ENCODE data around the gene APLP1. TPM values are rescaled to one million over a fixed set of nuclear protein-coding genes. Genes with fewer than 3 reads are reported as not detected.
"Not testable (repeated sequence)": the region's sequence is repeated elsewhere in the genome, so short reads cannot be mapped to it uniquely, and the experiment has no call there.

APLP1 gene
- total and polyA plus RNA-seq, 2 experiments from 2014 or later: 10.6 to 16.8 TPM

DNA sequence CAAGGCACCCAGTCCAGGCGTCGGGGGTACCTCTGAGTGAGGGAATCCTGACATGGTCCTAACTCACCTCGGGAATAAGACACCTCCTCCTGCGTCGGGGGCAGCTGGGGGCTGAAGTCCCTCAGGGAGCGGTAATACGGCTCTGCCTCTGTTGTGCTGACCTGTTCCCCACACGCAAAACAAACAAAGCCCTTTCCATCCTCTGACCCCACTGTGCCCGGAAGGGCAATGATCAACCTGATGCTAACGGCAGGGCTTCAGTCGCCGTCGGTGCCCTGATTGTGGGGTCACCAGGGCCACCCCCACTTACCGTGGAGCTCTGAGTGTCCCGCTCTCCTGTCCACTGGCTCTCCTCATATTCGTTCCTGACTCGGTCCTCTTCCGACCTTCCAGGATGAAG is 37.4 kb upstream of the APLP1 start:
- Histone ChIP-seq H3K27me3 (replicated peaks; ENCODE audit: insufficient read depth) (peaks cover 24% of the 10 kb centered on the region; the same call in 1 of the 2 replicates), H3K9me3 (ENCODE audit: low read depth) (no peaks in the 10 kb centered on the region), H4K20me1 (ENCODE audit: insufficient read depth) (no peaks in the 10 kb centered on the region), H3K4me3 (no peak overlapping the region), H3K27ac (no peak overlapping the region), H3K36me3 (ENCODE audit: low read depth) (no peaks in the 10 kb centered on the region), H3K4me2 (ENCODE audit: unreplicated experiment) (no peak overlapping the region), H3K4me1 (ENCODE audit: insufficient read depth) (no peaks in the 10 kb centered on the region), H3K9ac (no peak overlapping the region), H3F3A (ENCODE audit: insufficient read depth) (no peaks in the 10 kb centered on the region), H3K79me2 (ENCODE audit: insufficient read depth) (no peaks in the 10 kb centered on the region), H3K9me2 (ENCODE audit: insufficient read depth) (no peaks in the 10 kb centered on the region), H2AFZ (no peak overlapping the region)
- 68 to 81% methylated on average over 12 to 18 of the region's 18 CpGs for WGBS, 2 experiments (ENCODE audit: low coverage in 1 of 2, low lambda C conversion rate in 2 of 2, missing lambda C conversion rate in 2 of 2)
- no peak for DNase-seq
- no peak for TF ChIP-seq EZH2phosphoT487 (IDR thresholded peaks at IDR 0.05; ENCODE audit: insufficient read depth, low read depth)
- TF ChIP-seq EZH2 (IDR thresholded peaks at IDR 0.05; ENCODE audit: insufficient read depth, poor library complexity, severe bottlenecking): no peak
- in situ Hi-C loops (cut with MboI): no loop called here

DNA sequence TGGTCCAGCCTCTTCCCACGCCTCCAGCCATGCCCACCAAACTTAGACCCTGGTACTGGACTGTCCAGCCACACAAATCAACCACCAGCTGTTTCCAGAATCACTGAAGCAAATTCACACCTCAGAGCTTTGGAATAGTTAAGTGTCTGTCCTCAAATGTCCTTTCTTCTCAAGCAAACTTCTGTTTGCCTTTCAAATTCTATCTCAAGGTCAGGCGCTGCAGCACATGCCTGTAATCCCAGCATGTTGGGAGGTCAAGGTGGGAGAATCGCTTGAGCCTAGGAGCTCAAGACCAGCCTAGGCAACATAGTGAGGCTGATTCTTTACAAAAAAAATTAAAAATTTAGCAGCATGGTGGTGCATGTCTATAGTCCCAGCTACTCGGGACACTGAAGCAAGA is 36.3 kb upstream of the APLP1 start:
- Histone ChIP-seq H3K79me2 (ENCODE audit: insufficient read depth) (no peaks in the 10 kb centered on the region), H3K4me2 (ENCODE audit: unreplicated experiment) (no peak overlapping the region), H4K20me1 (ENCODE audit: insufficient read depth) (no peaks in the 10 kb centered on the region), H3K27ac (no peak overlapping the region), H3K4me3 (no peak overlapping the region), H3K9me2 (ENCODE audit: insufficient read depth) (no peaks in the 10 kb centered on the region), H3K36me3 (ENCODE audit: low read depth) (no peaks in the 10 kb centered on the region), H3K4me1 (ENCODE audit: insufficient read depth) (no peaks in the 10 kb centered on the region), H3K9ac (no peak overlapping the region), H3F3A (ENCODE audit: insufficient read depth) (no peaks in the 10 kb centered on the region), H2AFZ (no peak overlapping the region), H3K9me3 (ENCODE audit: low read depth) (no peaks in the 10 kb centered on the region), H3K27me3 (replicated peaks; ENCODE audit: insufficient read depth) (peaks cover 24% of the 10 kb centered on the region; the same call in 1 of the 2 replicates)
- WGBS, 2 experiments (ENCODE audit: low coverage in 1 of 2, low lambda C conversion rate in 2 of 2, missing lambda C conversion rate in 2 of 2): 34 to 35% methylated on average over 4 of the region's 4 CpGs
- no peak for TF ChIP-seq EZH2 (IDR thresholded peaks at IDR 0.05; ENCODE audit: insufficient read depth, poor library complexity, severe bottlenecking)
- no peak for TF ChIP-seq EZH2phosphoT487 (IDR thresholded peaks at IDR 0.05; ENCODE audit: insufficient read depth, low read depth)
- no peak for DNase-seq
- in situ Hi-C loops (cut with MboI): no loop called here

DNA sequence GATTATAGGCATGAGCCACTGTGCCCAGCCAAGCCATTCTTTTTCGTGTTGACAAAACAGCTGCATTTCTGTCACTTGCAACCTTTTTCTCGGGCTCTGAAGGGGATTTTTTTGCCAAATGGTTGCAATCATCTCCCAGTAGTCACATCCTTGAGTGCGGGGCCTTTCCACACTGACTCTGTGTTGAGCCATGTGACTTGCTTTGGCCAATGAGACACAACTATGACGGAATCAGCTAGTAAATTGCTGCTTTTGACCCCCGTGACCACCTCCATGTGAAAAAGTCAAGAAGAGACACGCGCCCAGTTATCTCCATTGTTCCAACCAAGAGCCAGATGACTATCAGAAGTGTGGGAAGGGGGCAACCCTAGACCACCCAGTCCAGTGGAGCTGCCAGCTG is 34.4 kb upstream of the APLP1 start:
- Histone ChIP-seq H2AFZ (no peak overlapping the region), H3K4me1 (ENCODE audit: insufficient read depth) (no peaks in the 10 kb centered on the region), H3K36me3 (ENCODE audit: low read depth) (no peaks in the 10 kb centered on the region), H3K4me3 (no peak overlapping the region), H3K27ac (no peak overlapping the region), H3K27me3 (replicated peaks; ENCODE audit: insufficient read depth) (peaks cover 24% of the 10 kb centered on the region; the same call in 1 of the 2 replicates), H3K79me2 (ENCODE audit: insufficient read depth) (no peaks in the 10 kb centered on the region), H3K4me2 (ENCODE audit: unreplicated experiment) (no peak overlapping the region), H4K20me1 (ENCODE audit: insufficient read depth) (no peaks in the 10 kb centered on the region), H3K9me3 (ENCODE audit: low read depth) (no peaks in the 10 kb centered on the region), H3F3A (ENCODE audit: insufficient read depth) (no peaks in the 10 kb centered on the region), H3K9me2 (ENCODE audit: insufficient read depth) (no peaks in the 10 kb centered on the region), H3K9ac (no peak overlapping the region)
- DNase-seq: no peak
- 23 to 24% methylated on average over 7 of the region's 7 CpGs for WGBS, 2 experiments (ENCODE audit: low coverage in 1 of 2, low lambda C conversion rate in 2 of 2, missing lambda C conversion rate in 2 of 2)
- TF ChIP-seq EZH2phosphoT487 (IDR thresholded peaks at IDR 0.05; ENCODE audit: insufficient read depth, low read depth) (no peak), EZH2 (IDR thresholded peaks at IDR 0.05; ENCODE audit: insufficient read depth, poor library complexity, severe bottlenecking) (no peak)
- in situ Hi-C loops (cut with MboI): no loop called here

DNA sequence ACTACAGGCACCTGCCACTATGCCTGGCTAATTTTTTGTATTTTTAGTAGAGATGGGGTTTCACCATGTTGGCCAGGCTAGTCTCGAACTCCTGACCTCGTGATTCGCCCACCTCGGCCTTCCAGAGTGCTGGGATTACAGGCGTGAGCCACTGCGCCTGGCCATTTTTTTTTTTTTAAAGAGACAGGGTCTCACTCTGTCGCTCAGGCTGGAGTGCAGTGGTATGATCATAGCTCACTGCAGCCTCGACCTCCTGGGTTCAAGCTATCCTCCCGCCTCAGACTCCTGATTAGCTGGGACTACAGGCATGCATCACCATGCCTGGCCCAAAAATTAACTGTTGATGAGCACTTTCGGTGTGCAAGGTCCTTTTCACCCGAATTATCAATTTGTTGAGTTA is 32.3 kb upstream of the APLP1 start:
- not testable (repeated sequence) for H3K4me3 ChIP-seq

DNA sequence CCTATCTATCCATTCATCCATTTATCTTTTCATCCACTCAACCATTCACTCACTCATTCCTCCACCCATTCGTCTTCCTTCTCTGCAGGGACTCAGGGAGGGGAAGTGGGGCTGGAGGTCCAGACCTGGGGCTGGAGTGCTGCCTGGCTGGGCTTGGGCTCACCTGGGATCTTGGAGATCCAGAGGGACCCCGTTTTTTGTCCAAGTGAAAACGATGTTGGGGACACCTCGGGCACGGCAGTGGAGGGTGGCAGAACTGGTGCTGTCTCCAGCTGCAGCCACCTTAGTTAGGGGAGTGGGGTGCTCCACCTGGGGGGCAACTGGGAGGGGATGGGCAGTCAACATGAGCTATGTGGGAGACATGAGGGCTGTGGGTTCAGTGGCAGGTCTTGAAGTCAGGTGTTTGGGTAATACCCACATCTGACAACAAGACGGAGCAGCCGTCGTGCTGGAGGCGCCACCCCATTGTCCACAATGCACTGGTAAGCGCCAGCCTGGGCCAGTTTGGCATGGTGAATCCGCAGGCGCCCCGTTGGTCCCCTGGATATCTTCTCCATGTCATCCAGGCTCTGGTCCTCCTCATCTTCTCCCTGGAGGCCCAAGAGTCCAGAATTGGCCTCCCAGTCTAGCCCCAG is 26.3 kb upstream of the APLP1 start:
- WGBS, 2 experiments (ENCODE audit: low coverage in 1 of 2, low lambda C conversion rate in 2 of 2, missing lambda C conversion rate in 2 of 2): 62 to 67% methylated on average over 12 to 13 of the region's 13 CpGs
- no peak for TF ChIP-seq EZH2 (IDR thresholded peaks at IDR 0.05; ENCODE audit: insufficient read depth, poor library complexity, severe bottlenecking)
- no peak for TF ChIP-seq EZH2phosphoT487 (IDR thresholded peaks at IDR 0.05; ENCODE audit: insufficient read depth, low read depth)
- H3K27me3 ChIP-seq (replicated peaks; ENCODE audit: insufficient read depth): peaks cover 39% of the 10 kb centered on the region

More for the DNA sequence above, 32.3 kb upstream of the APLP1 start:
- H3K9me2 ChIP-seq (ENCODE audit: insufficient read depth); H3F3A ChIP-seq (ENCODE audit: insufficient read depth); DNase-seq; H3K9ac ChIP-seq; H3K4me1 ChIP-seq (ENCODE audit: insufficient read depth); H3K9me3 ChIP-seq (ENCODE audit: low read depth); H3K79me2 ChIP-seq (ENCODE audit: insufficient read depth); H4K20me1 ChIP-seq (ENCODE audit: insufficient read depth); in situ Hi-C loops (cut with MboI); H3K27ac ChIP-seq; H2AFZ ChIP-seq; H3K36me3 ChIP-seq (ENCODE audit: low read depth); H3K4me2 ChIP-seq (ENCODE audit: unreplicated experiment): not testable (repeated sequence)
- H3K27me3 ChIP-seq (replicated peaks; ENCODE audit: insufficient read depth): peaks cover 24% of the 10 kb centered on the region; the same call in 1 of the 2 replicates
- 36 to 37% methylated on average over 11 of the region's 11 CpGs for WGBS, 2 experiments (ENCODE audit: low coverage in 1 of 2, low lambda C conversion rate in 2 of 2, missing lambda C conversion rate in 2 of 2)

More for the DNA sequence above, 26.3 kb upstream of the APLP1 start:
- H3K4me1 ChIP-seq (ENCODE audit: insufficient read depth): no peaks in the 10 kb centered on the region
- H3K9me2 ChIP-seq (ENCODE audit: insufficient read depth): no peaks in the 10 kb centered on the region
- no peak overlapping the region for H3K4me3 ChIP-seq
- no peak overlapping the region for H3K9ac ChIP-seq
- no peak overlapping the region for H3K4me2 ChIP-seq (ENCODE audit: unreplicated experiment)
- no peak overlapping the region for H3K27ac ChIP-seq
- no peaks in the 10 kb centered on the region for H3K9me3 ChIP-seq (ENCODE audit: low read depth)
- no peak for DNase-seq
- H2AFZ ChIP-seq: no peak overlapping the region
- no peaks in the 10 kb centered on the region for H4K20me1 ChIP-seq (ENCODE audit: insufficient read depth)
- in situ Hi-C loops (cut with MboI): no loop called here
- H3K79me2 ChIP-seq (ENCODE audit: insufficient read depth): no peaks in the 10 kb centered on the region
- H3K36me3 ChIP-seq (ENCODE audit: low read depth): no peaks in the 10 kb centered on the region
- H3F3A ChIP-seq (ENCODE audit: insufficient read depth): no peaks in the 10 kb centered on the region

Measured in GM23248 (cell line).